Measurements from ENCODE around the gene FHOD3.

GRCh38 chr18:36736094-36736493, 438.6 kb downstream of the FHOD3 start:
- no peak for TF ChIP-seq POLR2A (IDR thresholded peaks at IDR 0.05)
- no peak for TF ChIP-seq CTCF (IDR thresholded peaks at IDR 0.05)
